ENCODE measurements around the gene ATP1B1. TPM values are rescaled to one million over a fixed set of nuclear protein-coding genes. Genes with fewer than 3 reads are reported as not detected.
A peak's percentile ranks its signal among the peaks of the same experiment; 100 is the strongest.

Gene ATP1B1
- total and polyA plus RNA-seq, 4 experiments from 2014 or later = 1.2 to 3.5 (median 2.4) TPM

GRCh38 chr1:169103480-169103893, 3.0 kb upstream of the ATP1B1 start:
- peaks cover 14% of the 10 kb centered on the region for H3K4me1 ChIP-seq (ENCODE audit: insufficient read depth, low read length)
- no peaks in the 10 kb centered on the region for H3K9me3 ChIP-seq (ENCODE audit: control insufficient read depth in 1 of 2, low read length in 2 of 2)
- H3K27me3 ChIP-seq (ENCODE audit: insufficient read depth, low read length) = no peaks in the 10 kb centered on the region
- no peak overlapping the region for H3K27ac Mint-ChIP-seq
- peaks cover 2 to 4% of the 10 kb centered on the region in 2 donors for H3K27me3 Mint-ChIP-seq
- no peak overlapping the region for H3K4me3 ChIP-seq (ENCODE audit: low read length in 2 of 2)
- ChIA-PET POLR2A (ENCODE audit: partially characterized antibody) (interaction anchor here (1.0 kb wide), 1 partner anchor 7 kb away, joined by 3 read pairs; no protein-coding TSS in a partner anchor), CTCF (ENCODE audit: partially characterized antibody) (no interaction called here)
- no peaks in the 10 kb centered on the region for H3K36me3 ChIP-seq (ENCODE audit: insufficient read depth, low read length)
- H3K4me1 Mint-ChIP-seq = peaks cover 9 to 28% (median 18%) of the 10 kb centered on the region in 4 donors
- H3K27ac ChIP-seq (ENCODE audit: low read depth, low read length) = no peak overlapping the region
- H3K36me3 Mint-ChIP-seq = peaks cover 0 to 7% of the 10 kb centered on the region in 2 donors
- DNase-seq = no peak
- intact Hi-C loops (cut with micrococcal nuclease) = loop anchor here (10.0 kb wide), 1 partner anchor 381 kb away; the partner anchor contains the start of gene SLC19A2
- H3K4me3 Mint-ChIP-seq = no peak overlapping the region
- H3K9me3 Mint-ChIP-seq = no peaks in the 10 kb centered on the region

- Mint-ChIP-seq H3K27ac (peak overlapping the region in 4 of 7 donors; percentile 58 to 68 (median 58)), H3K36me3 (peaks cover 0 to 7% of the 10 kb centered on the region in 2 donors), H3K27me3 (peaks cover 2 to 4% of the 10 kb centered on the region in 2 donors), H3K4me1 (peaks cover 16 to 44% (median 29%) of the 10 kb centered on the region in 4 donors), H3K9me3 (no peaks in the 10 kb centered on the region), H3K4me3 (peak overlapping the region in 7 of 8 donors; percentile 69 to 85 (median 79))
- H3K27me3 ChIP-seq (ENCODE audit: insufficient read depth, low read length) = no peaks in the 10 kb centered on the region
- H3K4me1 ChIP-seq (ENCODE audit: insufficient read depth, low read length) = peaks cover 22% of the 10 kb centered on the region
- intact Hi-C loops (cut with micrococcal nuclease) = loop anchor here (5.0 to 10.0 kb wide), 4 partner anchors 262 to 1168 kb away; partner anchors contain the start of genes BLZF1, DCAF6, METTL18 and MPC2
- H3K27ac ChIP-seq (ENCODE audit: low read depth, low read length) = no peak overlapping the region
- ChIA-PET CTCF (ENCODE audit: partially characterized antibody) (interaction anchor here (0.6 kb wide), 1 partner anchor 13 kb away, joined by 3 read pairs; no protein-coding TSS in a partner anchor), POLR2A (ENCODE audit: partially characterized antibody) (interaction anchor here (0.5 to 1.6 kb wide), 2 partner anchors 15 to 688 kb away, joined by 3 to 6 read pairs; no protein-coding TSS in a partner anchor)
- no peaks in the 10 kb centered on the region for H3K36me3 ChIP-seq (ENCODE audit: insufficient read depth, low read length)
- no peaks in the 10 kb centered on the region for H3K9me3 ChIP-seq (ENCODE audit: control insufficient read depth in 1 of 2, low read length in 2 of 2)
- DNase-seq = no peak
- peak overlapping the region in 1 of 2 donors; percentile 70 for H3K4me3 ChIP-seq (ENCODE audit: low read length in 2 of 2)
Measured at GRCh38 chr1:169105087-169105433, 1.4 kb upstream of the ATP1B1 start.

- peak overlapping the region in 1 of 2 donors; percentile 70 for H3K4me3 ChIP-seq (ENCODE audit: low read length in 2 of 2)
- peak overlapping the region in 7 of 8 donors; percentile 76 to 93 (median 80) for H3K4me3 Mint-ChIP-seq
- H3K36me3 Mint-ChIP-seq = peaks cover 0 to 7% of the 10 kb centered on the region in 2 donors
- H3K27ac ChIP-seq (ENCODE audit: low read depth, low read length) = no peak overlapping the region
- no peaks in the 10 kb centered on the region for H3K36me3 ChIP-seq (ENCODE audit: insufficient read depth, low read length)
- peaks cover 20 to 49% (median 33%) of the 10 kb centered on the region in 4 donors for H3K4me1 Mint-ChIP-seq
- intact Hi-C loops (cut with micrococcal nuclease) = loop anchor here (2.0 to 10.0 kb wide), 6 partner anchors 262 to 1168 kb away; partner anchors contain the start of genes BLZF1, DCAF6, METTL18 and MPC2
- POLR2A ChIA-PET (ENCODE audit: partially characterized antibody) = interaction anchor here (0.5 to 1.6 kb wide), 2 partner anchors 15 to 688 kb away, joined by 3 to 6 read pairs; no protein-coding TSS in a partner anchor
- CTCF ChIA-PET (ENCODE audit: partially characterized antibody) = no interaction called here
- peak in 3 of 5 donors; percentile 22 to 56 (median 23) for DNase-seq
- no peaks in the 10 kb centered on the region for H3K9me3 ChIP-seq (ENCODE audit: control insufficient read depth in 1 of 2, low read length in 2 of 2)
- no peaks in the 10 kb centered on the region for H3K27me3 ChIP-seq (ENCODE audit: insufficient read depth, low read length)
- H3K4me1 ChIP-seq (ENCODE audit: insufficient read depth, low read length) = peaks cover 27% of the 10 kb centered on the region
- H3K9me3 Mint-ChIP-seq = no peaks in the 10 kb centered on the region
- H3K27me3 Mint-ChIP-seq = peaks cover 2 to 4% of the 10 kb centered on the region in 2 donors
- H3K27ac Mint-ChIP-seq = peak overlapping the region in 2 of 7 donors; percentile 58
Measured at GRCh38 chr1:169105434-169106094, 926 bp upstream of the ATP1B1 start.

- ChIA-PET POLR2A (ENCODE audit: partially characterized antibody) (interaction anchor here (0.6 kb wide), 1 partner anchor 45 kb away, joined by 3 read pairs; no protein-coding TSS in a partner anchor), CTCF (ENCODE audit: partially characterized antibody) (interaction anchor here (1.0 kb wide), 1 partner anchor 232 kb away, joined by 3 read pairs; no protein-coding TSS in a partner anchor)
- H3K36me3 ChIP-seq (ENCODE audit: insufficient read depth, low read length) = no peaks in the 10 kb centered on the region
- no peaks in the 10 kb centered on the region for H3K9me3 Mint-ChIP-seq
- H3K27me3 ChIP-seq (ENCODE audit: insufficient read depth, low read length) = no peaks in the 10 kb centered on the region
- H3K27me3 Mint-ChIP-seq = peaks cover 2 to 5% of the 10 kb centered on the region in 2 donors
- no peak for DNase-seq
- H3K4me3 Mint-ChIP-seq = peak overlapping the region; percentile 76 to 97 (median 88)
- peak overlapping the region; percentile 57 to 69 for H3K4me3 ChIP-seq (ENCODE audit: low read length in 2 of 2)
- peak overlapping the region; percentile 11 to 88 (median 58) for H3K27ac Mint-ChIP-seq
- peaks cover 0 to 8% of the 10 kb centered on the region in 2 donors for H3K36me3 Mint-ChIP-seq
- H3K27ac ChIP-seq (ENCODE audit: low read depth, low read length) = peak overlapping the region; percentile 23
- peaks cover 27% of the 10 kb centered on the region for H3K4me1 ChIP-seq (ENCODE audit: insufficient read depth, low read length)
- intact Hi-C loops (cut with micrococcal nuclease) = loop anchor here (2.0 to 10.0 kb wide), 6 partner anchors 260 to 1170 kb away; partner anchors contain the start of genes BLZF1, DCAF6, METTL18 and MPC2
- H3K9me3 ChIP-seq (ENCODE audit: control insufficient read depth in 1 of 2, low read length in 2 of 2) = no peaks in the 10 kb centered on the region
- H3K4me1 Mint-ChIP-seq = peaks cover 20 to 49% (median 34%) of the 10 kb centered on the region in 4 donors
Measured at GRCh38 chr1:169106921-169107602, 572 bp downstream of the ATP1B1 start.

- Mint-ChIP-seq H3K27ac (peak overlapping the region in 5 of 7 donors; percentile 14 to 88 (median 70)), H3K4me1 (peaks cover 20 to 49% (median 34%) of the 10 kb centered on the region in 4 donors), H3K36me3 (peaks cover 0 to 11% of the 10 kb centered on the region in 2 donors), H3K9me3 (no peaks in the 10 kb centered on the region), H3K4me3 (peak overlapping the region; percentile 76 to 97 (median 88)), H3K27me3 (peaks cover 2 to 6% of the 10 kb centered on the region in 2 donors)
- no peaks in the 10 kb centered on the region for H3K27me3 ChIP-seq (ENCODE audit: insufficient read depth, low read length)
- peaks cover 27% of the 10 kb centered on the region for H3K4me1 ChIP-seq (ENCODE audit: insufficient read depth, low read length)
- ChIA-PET CTCF (ENCODE audit: partially characterized antibody) (interaction anchor here (0.6 to 1.0 kb wide), 3 partner anchors 62 to 765 kb away, joined by 3 to 4 read pairs (median 3); no protein-coding TSS in a partner anchor), POLR2A (ENCODE audit: partially characterized antibody) (interaction anchor here (0.6 to 0.7 kb wide), 2 partner anchors 18 to 44 kb away, joined by 3 read pairs; no protein-coding TSS in a partner anchor)
- no peaks in the 10 kb centered on the region for H3K9me3 ChIP-seq (ENCODE audit: control insufficient read depth in 1 of 2, low read length in 2 of 2)
- no peak for DNase-seq
- no peaks in the 10 kb centered on the region for H3K36me3 ChIP-seq (ENCODE audit: insufficient read depth, low read length)
- H3K4me3 ChIP-seq (ENCODE audit: low read length in 2 of 2) = peak overlapping the region in 1 of 2 donors; percentile 69
- intact Hi-C loops (cut with micrococcal nuclease) = loop anchor here (2.0 to 10.0 kb wide), 6 partner anchors 260 to 1170 kb away; partner anchors contain the start of genes BLZF1, DCAF6, METTL18 and MPC2
- peak overlapping the region; percentile 23 for H3K27ac ChIP-seq (ENCODE audit: low read depth, low read length)
Measured at GRCh38 chr1:169107603-169108208, 1.2 kb downstream of the ATP1B1 start.

GRCh38 chr1:169108223-169108622, 1.7 kb downstream of the ATP1B1 start:
- Histone ChIP-seq H3K27me3 (ENCODE audit: insufficient read depth, low read length) (no peaks in the 10 kb centered on the region), H3K9me3 (ENCODE audit: control insufficient read depth in 1 of 2, low read length in 2 of 2) (no peaks in the 10 kb centered on the region), H3K27ac (ENCODE audit: low read depth, low read length) (no peak overlapping the region), H3K36me3 (ENCODE audit: insufficient read depth, low read length) (no peaks in the 10 kb centered on the region), H3K4me3 (ENCODE audit: low read length in 2 of 2) (no peak overlapping the region), H3K4me1 (ENCODE audit: insufficient read depth, low read length) (peaks cover 27% of the 10 kb centered on the region)
- DNase-seq = no peak
- H3K9me3 Mint-ChIP-seq = peaks cover 0 to 2% (median 0%) of the 10 kb centered on the region in 8 donors
- peaks cover 0 to 11% of the 10 kb centered on the region in 2 donors for H3K36me3 Mint-ChIP-seq
- H3K4me1 Mint-ChIP-seq = peaks cover 20 to 49% (median 34%) of the 10 kb centered on the region in 4 donors
- peaks cover 2 to 6% of the 10 kb centered on the region in 2 donors for H3K27me3 Mint-ChIP-seq
- POLR2A ChIA-PET (ENCODE audit: partially characterized antibody) = interaction anchor here (0.7 kb wide), 1 partner anchor 18 kb away, joined by 3 read pairs; no protein-coding TSS in a partner anchor
- peak overlapping the region in 5 of 7 donors; percentile 11 to 88 (median 37) for H3K27ac Mint-ChIP-seq
- peak overlapping the region; percentile 76 to 97 (median 88) for H3K4me3 Mint-ChIP-seq
- intact Hi-C loops (cut with micrococcal nuclease) = loop anchor here (5.0 to 10.0 kb wide), 4 partner anchors 259 to 1171 kb away; partner anchors contain the start of genes BLZF1, DCAF6, METTL18 and MPC2
- CTCF ChIA-PET (ENCODE audit: partially characterized antibody) = interaction anchor here (0.6 to 1.2 kb wide), 4 partner anchors 10 to 765 kb away, joined by 3 to 4 read pairs (median 4); no protein-coding TSS in a partner anchor
